ENCODE measurements around the gene ASNSD1. TPM values are rescaled to one million over a fixed set of nuclear protein-coding genes. Genes with fewer than 3 reads are reported as not detected.

The ASNSD1 gene
- 10 to 100 TPM; 28.1 to 29.9 TPM for total RNA-seq
- long read RNA-seq, transcript ASNSD1-201 (6 exons, 2,450 nt), result major isoform, 81 of 96 reads
- long read RNA-seq, partial matches to known transcripts, result 0 of 96 reads
- long read RNA-seq, other reads (novel, unspliced or antisense), result 14 of 96 reads

- intact Hi-C loops (cut with DNase I), result loop anchor here (2.0 to 5.0 kb wide), 2 partner anchors 36 to 37 kb away; no protein-coding TSS in a partner anchor
Measured at GRCh38 chr2:189661148-189661956, at the start of gene ASNSD1. ASNSD1 (plus strand) TSS chr2:189661459; CDS start chr2:189666133, 4,674 bp downstream.

GRCh38 chr2:189613077-189613636, 48.1 kb upstream of the ASNSD1 start:
- DNase-seq (peak; percentile 32), ATAC-seq (peak; percentile 95 to 99)
- intact Hi-C loops (cut with DNase I), result loop anchor here in 1 of 2 donors (5.0 kb wide), 1 partner anchor 36 kb away; no protein-coding TSS in a partner anchor

More at GRCh38 chr2:189661148-189661956, at the start of gene ASNSD1:
- ATAC-seq (peak; percentile 94 to 97), DNase-seq (peak; percentile 100)

- ATAC-seq (peak; percentile 89 to 91), DNase-seq (peak; percentile 22)
- intact Hi-C loops (cut with DNase I), result loop anchor here in 1 of 2 donors (5.0 kb wide), 1 partner anchor 37 kb away; no protein-coding TSS in a partner anchor
Measured at GRCh38 chr2:189613650-189614420, 47.4 kb upstream of the ASNSD1 start.

GRCh38 chr2:189614585-189614984, 46.7 kb upstream of the ASNSD1 start:
- intact Hi-C loops (cut with DNase I), result loop anchor here in 1 of 2 donors (5.0 kb wide), 1 partner anchor 37 kb away; no protein-coding TSS in a partner anchor
- no peak for DNase-seq
- no peak for ATAC-seq

GRCh38 chr2:189618197-189618596, 43.1 kb upstream of the ASNSD1 start:
- intact Hi-C loops (cut with DNase I), result no loop called here
- ATAC-seq (no peak), DNase-seq (no peak)

GRCh38 chr2:189621781-189622180, 39.5 kb upstream of the ASNSD1 start:
- ATAC-seq (no peak), DNase-seq (no peak)
- intact Hi-C loops (cut with DNase I), result no loop called here

GRCh38 chr2:189623049-189623448, 38.2 kb upstream of the ASNSD1 start:
- intact Hi-C loops (cut with DNase I), result no loop called here
- DNase-seq (no peak), ATAC-seq (no peak)

- no peak for DNase-seq
- intact Hi-C loops (cut with DNase I), result no loop called here
- ATAC-seq, result no peak
Measured at GRCh38 chr2:189624648-189625355, 36.5 kb upstream of the ASNSD1 start.

- intact Hi-C loops (cut with DNase I), result no loop called here
- no peak for DNase-seq
- no peak for ATAC-seq
Measured at GRCh38 chr2:189625636-189626035, 35.6 kb upstream of the ASNSD1 start.

GRCh38 chr2:189627789-189628188, 33.5 kb upstream of the ASNSD1 start:
- intact Hi-C loops (cut with DNase I), result no loop called here
- DNase-seq (no peak), ATAC-seq (no peak)

- DNase-seq (no peak), ATAC-seq (peak; percentile 55 to 67)
- intact Hi-C loops (cut with DNase I), result no loop called here
Measured at GRCh38 chr2:189628817-189629530, 32.3 kb upstream of the ASNSD1 start.

GRCh38 chr2:189629531-189630453, 31.5 kb upstream of the ASNSD1 start:
- intact Hi-C loops (cut with DNase I), result loop anchor here in 1 of 2 donors (5.0 kb wide), 1 partner anchor 162 kb away; no protein-coding TSS in a partner anchor
- DNase-seq (no peak), ATAC-seq (peak in 1 of 2 donors; percentile 35)

- ATAC-seq (peak in 1 of 2 donors; percentile 72), DNase-seq (no peak)
- intact Hi-C loops (cut with DNase I), result loop anchor here in 1 of 2 donors (5.0 kb wide), 1 partner anchor 165 kb away; no protein-coding TSS in a partner anchor
Measured at GRCh38 chr2:189631849-189632248, 29.4 kb upstream of the ASNSD1 start.

GRCh38 chr2:189633392-189633811, 27.9 kb upstream of the ASNSD1 start:
- intact Hi-C loops (cut with DNase I), result loop anchor here in 1 of 2 donors (5.0 kb wide), 1 partner anchor 166 kb away; no protein-coding TSS in a partner anchor
- DNase-seq (no peak), ATAC-seq (peak in 1 of 2 donors; percentile 33)

- ATAC-seq, result no peak
- DNase-seq, result no peak
- intact Hi-C loops (cut with DNase I), result no loop called here
Measured at GRCh38 chr2:189635353-189635752, 25.9 kb upstream of the ASNSD1 start.

- intact Hi-C loops (cut with DNase I), result no loop called here
- no peak for ATAC-seq
- no peak for DNase-seq
Measured at GRCh38 chr2:189638301-189639006, 22.8 kb upstream of the ASNSD1 start.

All from left cardiac atrium (tissue), 4 donors.